ENCODE results near the gene WDR89.
"Not testable (repeated sequence)": the region's sequence is repeated elsewhere in the genome, so short reads cannot be mapped to it uniquely, and the experiment has no call there.

WDR89 gene

DNA sequence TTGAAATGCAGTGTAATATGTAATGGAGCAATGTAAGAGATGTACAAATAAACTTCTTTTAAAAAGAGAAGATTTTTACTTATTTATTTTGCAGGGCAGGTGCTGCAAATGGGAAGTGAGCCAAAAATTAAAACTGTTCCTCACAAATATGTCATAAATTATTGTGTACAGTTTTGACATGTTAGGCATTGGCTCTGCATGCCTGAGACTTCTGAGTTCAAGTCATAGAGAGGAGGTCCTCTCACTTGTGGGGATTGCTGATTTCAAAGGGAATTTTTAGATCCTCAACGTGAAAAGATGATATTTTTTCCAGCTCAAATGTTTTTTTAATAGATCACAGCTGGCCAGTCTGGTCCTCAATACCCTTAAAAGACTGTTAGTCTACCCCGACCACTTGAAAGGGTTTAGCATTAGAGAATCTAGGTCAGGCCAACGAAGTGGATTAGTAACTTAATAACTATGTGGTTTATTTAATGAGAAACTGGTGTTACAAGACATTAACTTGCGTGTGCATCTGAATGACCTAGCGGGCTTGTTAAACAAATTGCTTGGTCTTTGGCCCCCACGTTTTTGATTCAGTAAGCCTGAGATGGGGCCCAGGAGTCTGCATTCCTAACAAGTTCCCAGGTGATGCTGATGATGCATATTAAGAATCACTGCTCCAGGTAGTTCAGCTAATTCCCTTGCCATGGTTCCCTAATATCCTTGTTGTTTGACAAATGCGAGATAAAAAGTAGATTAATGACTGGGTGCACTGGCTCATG lies 30.9 kb upstream of the WDR89 start:
- no peak overlapping the region for H3K9ac ChIP-seq (ENCODE audit: low read length)
- no peaks in the 10 kb centered on the region for H3K27me3 ChIP-seq (ENCODE audit: control insufficient read depth in 1 of 2, insufficient read depth in 2 of 2, low read length in 2 of 2)
- no peaks in the 10 kb centered on the region for H3K4me1 ChIP-seq (ENCODE audit: insufficient read depth, low read length)
- H3K36me3 ChIP-seq (ENCODE audit: insufficient read depth, low read length) = no peaks in the 10 kb centered on the region
- H3K27ac ChIP-seq (ENCODE audit: low read depth, low read length) = no peak overlapping the region
- H3K9me3 ChIP-seq (ENCODE audit: low read length) = no peaks in the 10 kb centered on the region
- no peak overlapping the region for H3K4me3 ChIP-seq (ENCODE audit: low read depth in 1 of 2, low read length in 2 of 2)

DNA sequence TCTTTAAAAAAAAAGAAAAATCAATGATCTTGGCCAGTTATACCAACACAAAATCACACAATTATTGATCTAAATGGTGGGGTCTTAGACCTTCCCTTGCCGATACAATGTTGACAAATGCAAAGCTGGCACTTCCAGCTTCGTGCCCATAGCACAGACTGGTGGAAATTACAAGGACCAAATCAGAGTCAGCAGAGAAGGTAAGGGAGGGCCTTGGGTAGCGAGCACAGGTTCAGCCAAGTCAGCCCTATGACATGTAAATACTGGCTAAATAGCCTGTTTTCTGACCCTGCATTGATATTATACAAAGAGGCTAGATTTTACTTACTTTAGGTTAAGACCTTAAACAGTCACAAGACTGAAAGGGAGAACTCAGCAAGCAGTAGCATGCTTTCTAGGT lies 30.3 kb upstream of the WDR89 start:
- Histone ChIP-seq H3K4me1 (ENCODE audit: insufficient read depth, low read length) (no peaks in the 10 kb centered on the region), H3K27me3 (ENCODE audit: control insufficient read depth in 1 of 2, insufficient read depth in 2 of 2, low read length in 2 of 2) (no peaks in the 10 kb centered on the region), H3K36me3 (ENCODE audit: insufficient read depth, low read length) (no peaks in the 10 kb centered on the region), H3K4me3 (ENCODE audit: low read depth in 1 of 2, low read length in 2 of 2) (no peak overlapping the region), H3K27ac (ENCODE audit: low read depth, low read length) (no peak overlapping the region), H3K9me3 (ENCODE audit: low read length) (no peaks in the 10 kb centered on the region), H3K9ac (ENCODE audit: low read length) (no peak overlapping the region)

DNA sequence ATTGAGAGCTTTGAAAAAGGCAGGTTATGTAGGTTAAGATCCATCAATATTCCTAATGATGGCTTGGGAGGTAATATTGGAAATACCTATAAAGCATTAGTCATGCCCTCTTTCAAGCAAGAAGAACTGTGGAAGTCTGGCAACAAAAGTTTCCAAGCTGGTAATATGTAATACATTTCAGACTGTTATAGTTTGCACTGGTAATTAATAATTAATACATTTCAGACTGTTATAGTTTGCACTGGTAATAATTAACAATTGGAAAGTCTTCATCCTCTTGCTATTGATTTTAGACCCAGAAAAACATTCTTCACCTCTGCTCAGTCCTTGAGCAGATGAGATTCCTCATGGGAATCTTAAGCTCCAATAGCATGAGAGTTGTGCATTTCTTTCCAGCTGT lies 29.0 kb upstream of the WDR89 start:
- H3K27ac ChIP-seq (ENCODE audit: low read depth, low read length) = no peak overlapping the region
- no peaks in the 10 kb centered on the region for H3K27me3 ChIP-seq (ENCODE audit: control insufficient read depth in 1 of 2, insufficient read depth in 2 of 2, low read length in 2 of 2)
- H3K4me1 ChIP-seq (ENCODE audit: insufficient read depth, low read length) = no peaks in the 10 kb centered on the region
- H3K9me3 ChIP-seq (ENCODE audit: low read length) = no peaks in the 10 kb centered on the region
- H3K9ac ChIP-seq (ENCODE audit: low read length) = no peak overlapping the region
- no peak overlapping the region for H3K4me3 ChIP-seq (ENCODE audit: low read depth in 1 of 2, low read length in 2 of 2)
- no peaks in the 10 kb centered on the region for H3K36me3 ChIP-seq (ENCODE audit: insufficient read depth, low read length)

- no peak overlapping the region for H3K9ac ChIP-seq (ENCODE audit: low read length)
- H3K9me3 ChIP-seq (ENCODE audit: low read length) = no peaks in the 10 kb centered on the region
- H3K4me1 ChIP-seq (ENCODE audit: insufficient read depth, low read length) = no peaks in the 10 kb centered on the region
- no peaks in the 10 kb centered on the region for H3K27me3 ChIP-seq (ENCODE audit: control insufficient read depth in 1 of 2, insufficient read depth in 2 of 2, low read length in 2 of 2)
- H3K36me3 ChIP-seq (ENCODE audit: insufficient read depth, low read length) = no peaks in the 10 kb centered on the region
- no peak overlapping the region for H3K27ac ChIP-seq (ENCODE audit: low read depth, low read length)
- no peak overlapping the region for H3K4me3 ChIP-seq (ENCODE audit: low read depth in 1 of 2, low read length in 2 of 2)
These were observed 24.7 kb upstream of the WDR89 start for GRCh38 chr14:63666335-63666734.

- Histone ChIP-seq H3K27ac (ENCODE audit: low read depth, low read length) (no peak overlapping the region), H3K9ac (ENCODE audit: low read length) (no peak overlapping the region), H3K36me3 (ENCODE audit: insufficient read depth, low read length) (no peaks in the 10 kb centered on the region), H3K9me3 (ENCODE audit: low read length) (no peaks in the 10 kb centered on the region), H3K27me3 (ENCODE audit: control insufficient read depth in 1 of 2, insufficient read depth in 2 of 2, low read length in 2 of 2) (no peaks in the 10 kb centered on the region), H3K4me1 (ENCODE audit: insufficient read depth, low read length) (no peaks in the 10 kb centered on the region), H3K4me3 (ENCODE audit: low read depth in 1 of 2, low read length in 2 of 2) (no peak overlapping the region)
These were observed 22.0 kb upstream of the WDR89 start for GRCh38 chr14:63663428-63664341.

GRCh38 chr14:63662776-63663175 lies 21.1 kb upstream of the WDR89 start:
- Histone ChIP-seq H3K27me3 (ENCODE audit: control insufficient read depth in 1 of 2, insufficient read depth in 2 of 2, low read length in 2 of 2) (no peaks in the 10 kb centered on the region), H3K27ac (ENCODE audit: low read depth, low read length) (no peak overlapping the region), H3K4me3 (ENCODE audit: low read depth in 1 of 2, low read length in 2 of 2) (no peak overlapping the region), H3K4me1 (ENCODE audit: insufficient read depth, low read length) (no peaks in the 10 kb centered on the region), H3K36me3 (ENCODE audit: insufficient read depth, low read length) (no peaks in the 10 kb centered on the region), H3K9me3 (ENCODE audit: low read length) (no peaks in the 10 kb centered on the region), H3K9ac (ENCODE audit: low read length) (no peak overlapping the region)

DNA sequence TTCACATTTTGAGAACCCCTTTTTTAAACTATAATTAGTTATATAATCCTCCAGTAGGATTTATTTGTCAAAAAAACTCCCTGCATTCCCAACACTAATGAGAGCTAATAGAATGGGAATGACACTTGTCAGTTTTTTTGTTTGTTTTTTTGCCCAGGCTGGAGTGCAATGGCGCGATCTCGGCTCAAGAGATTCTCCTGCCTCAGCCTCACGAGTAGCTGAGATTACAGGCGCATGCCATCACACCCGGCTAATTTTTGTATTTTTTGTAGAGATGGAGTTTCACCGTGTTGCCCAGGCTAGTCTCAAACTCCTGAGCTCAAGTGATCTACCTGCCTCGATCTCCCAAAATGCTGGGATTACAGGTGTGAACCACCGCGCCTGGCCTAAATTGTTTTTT lies 20.2 kb upstream of the WDR89 start:
- not testable (repeated sequence) for H3K36me3 ChIP-seq (ENCODE audit: insufficient read depth, low read length)

GRCh38 chr14:63659726-63660125 lies 18.1 kb upstream of the WDR89 start:
- Histone ChIP-seq H3K27ac (ENCODE audit: low read depth, low read length) (no peak overlapping the region), H3K36me3 (ENCODE audit: insufficient read depth, low read length) (no peaks in the 10 kb centered on the region), H3K27me3 (ENCODE audit: control insufficient read depth in 1 of 2, insufficient read depth in 2 of 2, low read length in 2 of 2) (no peaks in the 10 kb centered on the region), H3K4me3 (ENCODE audit: low read depth in 1 of 2, low read length in 2 of 2) (no peak overlapping the region), H3K9me3 (ENCODE audit: low read length) (no peaks in the 10 kb centered on the region), H3K9ac (ENCODE audit: low read length) (no peak overlapping the region), H3K4me1 (ENCODE audit: insufficient read depth, low read length) (no peaks in the 10 kb centered on the region)

More for the DNA sequence above, 20.2 kb upstream of the WDR89 start:
- not testable (repeated sequence) for H3K27ac ChIP-seq (ENCODE audit: low read depth, low read length); H3K4me1 ChIP-seq (ENCODE audit: insufficient read depth, low read length); H3K9me3 ChIP-seq (ENCODE audit: low read length); H3K9ac ChIP-seq (ENCODE audit: low read length); H3K27me3 ChIP-seq (ENCODE audit: control insufficient read depth in 1 of 2, insufficient read depth in 2 of 2, low read length in 2 of 2); H3K4me3 ChIP-seq (ENCODE audit: low read depth in 1 of 2, low read length in 2 of 2)

DNA sequence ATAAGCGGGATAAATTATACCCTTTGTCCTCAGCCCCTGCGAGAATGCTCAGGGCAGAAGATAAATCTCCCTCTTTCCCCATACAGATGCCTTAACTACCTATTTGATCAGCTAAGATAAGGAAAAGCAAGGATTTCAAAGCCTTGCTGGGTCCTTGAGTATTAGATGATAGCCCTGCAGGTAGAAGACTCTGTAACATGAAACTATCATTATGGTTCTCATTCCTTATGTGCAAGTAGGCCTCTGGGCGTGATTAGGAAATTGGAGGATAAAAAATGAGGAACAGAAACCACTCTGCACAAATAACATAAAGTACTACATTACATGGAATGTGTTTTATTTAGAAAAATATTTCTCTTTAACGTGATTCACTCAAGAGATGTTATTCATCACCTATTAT lies 14.5 kb upstream of the WDR89 start:
- H3K4me3 ChIP-seq (ENCODE audit: low read depth in 1 of 2, low read length in 2 of 2) = no peak overlapping the region
- H3K4me1 ChIP-seq (ENCODE audit: insufficient read depth, low read length) = no peaks in the 10 kb centered on the region
- no peak overlapping the region for H3K9ac ChIP-seq (ENCODE audit: low read length)
- no peak overlapping the region for H3K27ac ChIP-seq (ENCODE audit: low read depth, low read length)
- H3K36me3 ChIP-seq (ENCODE audit: insufficient read depth, low read length) = no peaks in the 10 kb centered on the region
- no peaks in the 10 kb centered on the region for H3K27me3 ChIP-seq (ENCODE audit: control insufficient read depth in 1 of 2, insufficient read depth in 2 of 2, low read length in 2 of 2)
- H3K9me3 ChIP-seq (ENCODE audit: low read length) = no peaks in the 10 kb centered on the region

DNA sequence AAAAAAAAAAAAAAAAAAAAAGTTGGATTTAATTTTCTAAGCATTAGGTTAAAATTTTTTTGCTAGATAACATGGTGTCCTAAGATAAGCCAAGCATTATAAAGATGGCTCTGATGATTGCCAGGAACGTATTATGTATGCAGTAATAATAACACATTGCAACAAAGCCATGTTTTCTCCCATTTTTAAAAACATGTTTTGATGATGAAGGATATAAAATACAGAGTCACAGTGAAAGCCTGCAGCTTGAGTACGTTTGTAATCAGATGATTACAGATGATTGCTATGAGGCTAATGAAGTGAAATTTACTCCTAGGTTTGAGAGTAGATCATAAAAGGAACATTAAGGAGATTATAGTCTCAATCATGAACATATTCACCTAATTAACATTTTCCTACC lies 13.3 kb upstream of the WDR89 start:
- Histone ChIP-seq H3K9me3 (ENCODE audit: low read length) (no peaks in the 10 kb centered on the region), H3K27me3 (ENCODE audit: control insufficient read depth in 1 of 2, insufficient read depth in 2 of 2, low read length in 2 of 2) (no peaks in the 10 kb centered on the region), H3K4me1 (ENCODE audit: insufficient read depth, low read length) (no peaks in the 10 kb centered on the region), H3K36me3 (ENCODE audit: insufficient read depth, low read length) (no peaks in the 10 kb centered on the region), H3K9ac (ENCODE audit: low read length) (no peak overlapping the region), H3K27ac (ENCODE audit: low read depth, low read length) (no peak overlapping the region), H3K4me3 (ENCODE audit: low read depth in 1 of 2, low read length in 2 of 2) (no peak overlapping the region)

- H3K36me3 ChIP-seq (ENCODE audit: insufficient read depth, low read length) = no peaks in the 10 kb centered on the region
- H3K9me3 ChIP-seq (ENCODE audit: low read length) = no peaks in the 10 kb centered on the region
- H3K4me1 ChIP-seq (ENCODE audit: insufficient read depth, low read length) = no peaks in the 10 kb centered on the region
- H3K27me3 ChIP-seq (ENCODE audit: control insufficient read depth in 1 of 2, insufficient read depth in 2 of 2, low read length in 2 of 2) = no peaks in the 10 kb centered on the region
- H3K27ac ChIP-seq (ENCODE audit: low read depth, low read length) = no peak overlapping the region
- no peak overlapping the region for H3K4me3 ChIP-seq (ENCODE audit: low read depth in 1 of 2, low read length in 2 of 2)
- H3K9ac ChIP-seq (ENCODE audit: low read length) = no peak overlapping the region
These were observed 12.7 kb upstream of the WDR89 start for GRCh38 chr14:63654346-63654745.
